GF-D8 (cell line): ENCODE results near the gene TSPEAR.
"Not testable (repeated sequence)": the region's sequence is repeated elsewhere in the genome, so short reads cannot be mapped to it uniquely, and the experiment has no call there.

Source experiments
- DNase-seq: peaks from one replicate; lab custom pipeline; 2025; lab: John Stamatoyannopoulos, UW

The TSPEAR gene

DNA sequence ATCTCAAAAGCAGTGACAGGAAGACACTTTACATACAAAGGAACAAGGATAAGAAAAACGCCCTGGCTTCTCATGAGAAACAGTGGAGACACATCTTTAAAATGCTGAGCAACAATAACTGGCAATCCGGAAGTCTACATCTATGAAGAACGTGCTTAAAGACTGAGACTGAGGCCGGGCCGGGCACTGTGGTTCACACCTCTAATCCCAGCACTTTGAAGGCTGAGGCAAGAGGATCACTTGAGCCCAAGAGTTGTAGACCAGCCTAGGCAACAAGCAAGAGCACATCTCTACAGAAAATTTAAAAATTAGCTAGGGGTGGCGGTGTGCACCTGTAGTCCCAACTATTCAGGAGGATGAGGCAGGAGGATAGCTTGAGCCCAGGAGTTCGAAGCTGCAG is 27.3 kb downstream of the TSPEAR start:
- DNase-seq = no peak

DNA sequence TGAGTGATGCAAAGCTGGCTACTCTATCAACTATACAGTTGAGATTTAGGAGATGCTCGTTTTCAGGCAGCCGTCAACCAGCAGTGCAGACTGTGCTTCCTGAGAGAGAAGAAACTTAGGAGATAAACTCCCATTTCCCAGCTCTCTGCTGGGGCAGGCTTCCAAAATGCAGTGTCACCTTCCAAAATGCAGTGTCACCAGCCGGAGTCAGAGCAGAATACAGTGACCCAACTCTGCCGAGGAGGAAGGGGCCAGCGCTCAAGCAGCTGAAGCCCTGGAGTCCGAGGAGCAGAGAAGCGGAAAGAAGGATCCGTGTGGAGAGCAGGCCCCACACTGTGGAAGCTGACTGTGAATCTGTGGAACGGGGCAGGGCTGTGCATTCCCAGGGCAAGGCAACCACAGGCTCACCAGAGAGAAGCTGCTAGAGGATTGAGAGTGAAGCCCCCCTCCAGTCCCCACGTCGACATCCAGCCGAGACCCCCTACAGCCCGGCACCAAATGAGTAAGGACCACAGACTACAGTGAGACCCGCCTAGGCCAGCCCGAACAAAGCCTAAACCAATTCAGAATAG is 28.7 kb downstream of the TSPEAR start:
- DNase-seq = no peak

- DNase-seq = no peak
Observed at GRCh38 chr21:44681861-44682579, 29.4 kb downstream of the TSPEAR start, which contains the start of gene KRTAP12-1. TSS of gene KRTAP12-1 (minus strand) at chr21:44682163. CDS start at chr21:44682123, 40 bp downstream.

DNA sequence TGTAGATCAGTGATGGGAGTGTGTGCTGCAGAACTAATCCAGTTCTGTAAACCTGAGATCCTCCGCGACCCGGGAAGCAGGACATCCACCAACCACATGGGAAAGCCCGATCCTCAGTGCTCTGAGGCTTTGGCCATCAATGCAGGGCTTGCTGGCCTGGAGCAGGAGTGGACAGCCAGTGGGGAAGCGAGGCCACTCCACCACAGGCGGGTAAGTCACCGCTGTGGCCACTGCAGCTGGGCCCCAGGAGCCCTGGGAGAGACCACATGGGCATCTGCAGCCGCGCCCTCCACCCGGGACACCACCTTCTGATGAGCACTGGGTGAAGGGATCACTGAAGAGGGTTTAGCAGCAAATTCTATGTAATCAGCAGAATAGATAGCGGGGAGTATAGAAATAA is 30.2 kb downstream of the TSPEAR start:
- DNase-seq = no peak

GRCh38 chr21:44677881-44678280 is 33.5 kb downstream of the TSPEAR start:
- DNase-seq = no peak

GRCh38 chr21:44671911-44672310 is 39.5 kb downstream of the TSPEAR start:
- DNase-seq = no peak

DNA sequence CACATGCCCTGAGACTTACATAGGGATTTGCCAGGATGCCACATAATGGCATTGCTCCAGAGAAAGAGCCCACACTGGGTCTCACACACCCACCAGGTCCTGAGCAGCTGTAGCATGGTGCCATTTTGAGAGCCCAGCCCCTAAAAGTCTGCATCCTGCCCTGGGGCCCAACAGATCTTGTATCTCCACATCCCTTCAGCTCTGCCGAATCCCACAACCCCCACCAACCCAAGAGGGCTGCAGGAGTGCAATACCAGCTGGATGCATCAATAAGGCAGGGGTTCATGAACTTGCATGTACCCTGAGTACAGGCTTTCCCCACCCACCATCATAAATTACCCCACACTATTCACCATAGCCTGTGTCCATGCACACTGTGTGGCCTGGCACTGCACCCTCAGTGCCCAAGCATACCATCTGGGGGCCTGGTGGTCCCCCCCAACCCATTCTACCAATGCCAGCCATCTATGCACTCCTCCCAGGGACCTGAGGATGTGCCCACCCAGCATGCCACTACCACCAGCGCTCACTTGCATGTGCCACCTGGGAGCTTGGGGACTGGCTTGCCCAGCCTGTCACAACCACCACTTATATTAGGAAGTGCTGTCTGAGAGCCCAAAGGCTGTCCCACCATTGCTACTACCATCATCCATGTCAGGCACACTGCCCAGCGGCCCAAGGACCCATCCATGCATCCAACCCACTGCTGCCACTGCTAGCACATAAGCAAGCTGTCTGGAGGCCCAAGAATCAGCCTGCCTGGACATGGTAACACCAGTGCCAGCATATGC is 40.5 kb downstream of the TSPEAR start:
- no peak for DNase-seq

DNA sequence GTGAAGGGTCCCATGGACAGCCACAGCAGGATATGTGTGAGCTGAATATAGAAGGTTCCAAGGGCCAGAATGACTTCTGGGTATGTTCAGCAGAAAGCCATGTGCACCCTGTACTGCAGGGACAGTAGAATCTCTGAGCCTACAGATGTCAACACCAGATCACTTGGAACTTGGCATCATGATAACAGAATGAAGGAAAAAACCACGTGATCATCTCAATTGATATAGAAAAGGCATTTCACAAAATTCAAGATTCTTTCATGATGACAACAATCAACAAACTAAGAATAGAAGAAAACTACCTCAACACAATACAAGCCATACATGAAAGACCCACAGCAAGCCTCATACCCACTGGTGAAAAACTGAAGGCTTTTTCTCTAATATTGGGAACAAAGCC is 43.8 kb downstream of the TSPEAR start:
- DNase-seq = no peak

DNA sequence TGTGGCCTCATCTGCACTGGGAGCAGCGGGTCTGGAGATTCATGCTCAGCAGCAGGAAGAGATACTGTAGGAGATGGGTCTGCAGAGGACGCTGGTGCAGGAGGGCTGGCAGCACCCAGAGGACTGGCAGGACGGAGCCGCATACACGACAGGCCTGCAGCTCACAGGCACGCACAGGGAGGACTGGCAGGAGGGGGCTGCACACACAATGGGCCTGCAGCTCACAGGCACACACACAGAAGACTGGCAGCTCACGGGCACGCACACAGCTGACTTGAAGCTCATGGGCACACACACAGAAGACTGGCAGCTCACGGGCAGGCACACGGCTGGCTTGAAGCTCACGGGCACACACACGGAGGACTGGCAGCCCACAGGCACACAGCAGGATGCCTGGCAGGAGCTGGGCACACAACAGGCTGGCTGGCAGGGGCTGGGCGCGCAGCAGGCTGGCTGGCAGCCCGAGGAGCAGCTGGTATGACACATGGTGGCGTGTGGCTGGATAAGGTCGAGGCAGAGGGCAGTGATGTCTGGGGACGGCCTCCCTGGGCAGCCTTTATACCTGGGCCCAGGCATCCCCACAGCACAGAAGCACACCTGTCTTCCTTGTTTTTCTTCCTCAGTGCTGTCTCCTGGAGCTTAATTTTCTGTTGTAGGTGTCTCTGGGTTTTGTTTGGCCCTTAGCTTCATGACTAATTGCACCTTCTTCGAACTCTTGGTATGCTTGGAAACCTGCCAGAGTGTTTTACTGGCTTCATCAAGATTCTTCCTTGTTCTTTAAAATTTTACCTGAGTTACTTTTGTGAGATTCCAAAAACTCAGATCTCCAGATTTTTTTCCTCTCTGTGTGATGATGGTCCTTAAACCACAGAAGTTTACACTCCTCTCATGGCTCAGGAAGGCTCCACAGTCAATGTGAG is 44.7 kb downstream of the TSPEAR start, which contains the start of gene KRTAP12-2:
Gene KRTAP12-2 (minus strand): TSS at position 527 of the 920 bp plus-strand sequence. CDS start 41 bp downstream, at position 486.
- no peak for DNase-seq

DNA sequence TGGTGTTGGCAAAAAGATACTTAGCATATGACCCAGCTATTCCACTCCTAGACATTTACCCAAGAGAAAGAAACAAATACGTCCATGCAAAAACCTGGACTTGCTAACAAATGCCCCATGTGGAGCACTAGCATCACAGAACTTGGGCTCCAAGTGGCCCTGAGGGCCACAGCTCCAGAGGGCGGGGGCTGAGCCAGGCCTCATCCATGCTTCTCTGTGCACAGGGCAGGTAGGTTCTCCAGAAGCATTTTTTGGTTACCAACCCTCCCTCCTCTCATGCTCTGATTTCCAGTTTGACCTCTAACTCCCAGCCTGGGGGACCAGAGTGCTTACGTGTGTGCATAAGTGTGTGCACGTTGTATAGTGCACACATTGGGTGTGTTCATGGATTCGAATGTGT is 46.7 kb downstream of the TSPEAR start:
- no peak for DNase-seq

DNA sequence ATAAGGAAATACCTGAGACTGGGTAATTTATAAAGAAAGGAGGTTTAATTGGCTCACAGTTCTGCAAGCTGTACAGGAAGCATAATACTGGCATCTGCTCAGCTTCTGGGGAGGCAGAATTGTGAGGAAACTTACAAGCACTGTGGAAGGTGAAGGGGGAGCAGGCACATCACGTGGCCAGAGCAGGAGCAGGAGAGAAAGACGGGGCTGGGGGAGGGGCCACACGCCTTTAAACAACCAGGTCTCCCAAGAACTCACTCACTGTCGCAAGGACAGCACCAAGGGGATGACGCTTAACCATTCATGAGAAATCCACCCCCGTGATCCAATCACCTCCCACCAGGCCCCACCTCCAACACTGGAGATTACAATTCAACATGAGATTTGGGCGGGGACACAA is 49.8 kb downstream of the TSPEAR start:
- DNase-seq = not testable (repeated sequence)

DNA sequence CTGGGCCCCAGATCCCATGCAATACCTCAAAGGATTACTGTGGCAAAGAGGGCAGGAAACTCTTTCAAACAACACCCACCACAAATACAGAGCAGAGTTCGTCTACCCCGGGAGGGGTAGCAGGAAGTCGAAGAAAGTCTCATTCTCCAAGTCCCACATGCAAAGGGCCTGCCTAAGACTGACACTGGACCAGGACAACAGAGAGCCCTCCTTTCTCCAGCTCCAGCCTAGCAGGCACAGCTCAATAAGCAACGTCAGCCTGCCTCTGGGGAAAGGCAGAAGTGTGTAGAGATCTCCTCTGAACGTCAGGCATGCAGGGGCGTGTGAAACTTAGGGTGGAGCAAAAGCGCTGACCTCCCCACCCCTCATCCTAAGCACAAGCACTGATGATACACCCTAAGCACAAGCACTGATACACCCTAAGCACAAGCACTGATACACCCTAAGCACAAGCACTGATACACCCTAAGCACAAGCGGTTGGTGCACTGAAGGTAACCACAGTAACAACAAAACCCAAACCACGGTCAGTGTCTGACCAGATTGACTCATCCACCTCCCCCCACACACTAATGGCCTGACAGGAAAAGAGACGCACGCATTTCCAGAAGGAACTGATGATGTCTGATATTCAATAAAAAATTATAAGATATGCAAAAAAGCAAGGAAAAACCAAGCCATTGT is 52.3 kb downstream of the TSPEAR start:
- DNase-seq = no peak

DNA sequence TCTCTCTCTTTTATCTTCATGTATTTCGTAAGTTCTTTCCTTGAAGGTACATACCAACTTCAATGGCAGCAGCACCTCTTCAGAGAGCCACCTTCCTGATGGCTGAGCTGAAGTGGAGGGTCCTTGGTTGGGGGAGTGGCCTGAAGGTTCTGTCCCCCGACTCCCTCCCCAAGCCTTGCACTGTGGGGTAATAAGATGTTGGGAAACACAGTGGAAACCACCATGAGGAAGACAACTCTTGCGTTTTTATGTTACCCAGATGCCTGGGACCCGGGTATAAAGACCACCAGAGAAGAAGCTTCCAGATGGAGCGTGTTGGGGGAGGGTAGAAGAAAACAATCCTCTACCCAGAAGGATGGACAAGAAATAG is 52.8 kb downstream of the TSPEAR start:
- DNase-seq = no peak

DNA sequence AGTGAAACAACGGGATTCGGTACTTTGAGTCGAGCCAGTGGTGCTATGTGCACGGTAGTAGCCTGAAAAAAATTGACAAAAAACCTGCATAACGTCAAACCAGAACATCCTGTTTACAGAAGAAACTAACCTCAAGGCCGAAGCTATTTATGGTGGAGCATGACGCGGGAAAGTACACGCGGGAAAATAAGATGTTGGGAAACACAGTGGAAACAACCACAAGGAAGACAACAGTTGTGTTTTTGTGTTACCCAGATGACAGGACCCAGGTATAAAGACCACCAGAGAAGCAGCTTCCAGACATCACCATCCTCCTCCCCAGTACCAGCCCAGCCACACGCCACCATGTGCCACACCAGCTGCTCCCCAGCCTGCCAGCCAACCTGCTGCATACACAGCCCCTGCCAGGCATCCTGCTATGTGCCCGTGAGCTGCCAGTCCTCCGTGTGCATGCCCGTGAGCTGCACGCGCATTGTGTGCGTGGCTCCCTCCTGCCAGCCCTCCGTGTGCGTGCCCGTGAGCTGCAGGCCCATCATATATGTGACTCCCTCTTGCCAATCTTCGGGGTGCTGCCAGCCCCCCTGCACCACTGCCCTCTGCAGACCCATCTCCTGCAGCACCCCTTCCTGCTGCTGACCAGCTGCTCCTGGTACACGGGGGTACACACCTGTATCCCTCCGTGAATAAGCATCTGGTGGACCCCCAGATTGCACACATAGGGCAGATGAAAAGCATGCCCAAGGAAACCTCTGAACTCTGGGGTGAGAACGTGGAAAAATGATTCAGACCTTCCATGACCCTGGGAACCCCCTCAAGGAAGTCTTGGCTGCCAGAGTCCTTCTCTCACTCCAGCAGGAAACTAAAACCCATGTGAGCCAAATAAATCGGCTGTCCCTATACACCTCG is 53.5 kb downstream of the TSPEAR start, which contains the start of gene KRTAP12-3:
Gene KRTAP12-3 (plus strand): TSS at position 298 of the 906 bp plus-strand sequence. CDS start 48 bp downstream, at position 346.
- no peak for DNase-seq

GRCh38 chr21:44656868-44657267 is 54.5 kb downstream of the TSPEAR start:
- no peak for DNase-seq

- no peak for DNase-seq
Observed at GRCh38 chr21:44654576-44655175, 56.7 kb downstream of the TSPEAR start, which contains the start of gene KRTAP12-4. TSS of gene KRTAP12-4 (minus strand) at chr21:44654659. CDS start at chr21:44654614, 45 bp downstream.

DNA sequence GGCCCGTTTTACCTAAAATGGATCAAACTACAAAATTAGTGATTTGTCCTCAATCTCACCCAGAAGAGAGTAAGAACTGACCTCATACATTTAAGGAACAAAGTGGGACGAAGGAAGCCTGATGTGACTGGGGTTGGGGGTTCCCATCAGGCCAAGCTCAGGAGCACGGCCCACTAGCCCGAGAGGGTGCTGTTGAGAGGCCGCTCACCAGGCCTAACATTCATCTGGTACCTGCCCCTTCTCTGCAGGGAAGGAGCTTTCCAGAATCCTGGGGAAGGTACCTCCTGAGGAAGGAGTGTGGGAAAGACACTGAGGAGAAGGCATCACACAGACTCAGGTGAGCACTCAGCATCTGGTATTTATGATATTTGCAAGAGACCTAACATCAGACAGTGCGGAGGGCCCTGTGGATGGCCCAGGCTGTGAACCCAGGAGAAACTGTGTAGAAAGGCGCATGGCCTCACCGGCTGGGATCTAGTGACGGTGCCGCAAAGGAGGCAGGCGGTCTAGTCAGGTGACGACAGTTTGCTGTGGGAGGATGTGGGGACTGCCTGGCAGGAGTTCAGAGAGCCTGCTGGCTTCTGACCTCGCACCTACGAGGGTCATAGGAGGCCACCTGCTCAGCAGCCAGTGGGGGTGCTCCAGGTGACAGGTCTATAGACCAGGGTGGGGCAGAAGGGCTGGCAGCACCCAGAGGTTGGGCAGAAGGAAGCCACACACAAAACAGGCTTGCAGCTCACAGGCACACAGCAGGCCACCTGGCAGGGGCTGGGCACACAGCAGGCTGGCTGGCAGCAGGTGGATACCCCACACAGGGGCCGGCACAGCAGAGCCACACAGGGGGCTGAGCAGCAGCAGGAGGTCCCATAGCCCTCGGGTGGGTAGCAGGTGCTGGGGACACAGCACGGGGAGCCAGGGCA is 57.5 kb downstream of the TSPEAR start:
- no peak for DNase-seq

GRCh38 chr21:44653123-44653522 is 58.2 kb downstream of the TSPEAR start:
- DNase-seq = no peak
